HEK293T (cell line): ENCODE data around the gene UVSSA.
"Not testable (repeated sequence)": the region's sequence is repeated elsewhere in the genome, so short reads cannot be mapped to it uniquely, and the experiment has no call there.

Experiments used
- CTCF ChIA-PET: fragments of 350-600 bp; formaldehyde crosslinking; extraction: SDS; loops from one replicate; lab custom pipeline; 2021; ENCODE audit warnings: antibody characterized with exemption, inconsistent platforms; lab: Yijun Ruan, JAX
- POLR2A ChIA-PET: fragments of 350-600 bp; formaldehyde crosslinking; extraction: SDS; loops from one replicate; lab custom pipeline; 2020; ENCODE audit warnings: antibody characterized with exemption, inconsistent platforms; lab: Yijun Ruan, JAX
- DNase-seq: peaks from one replicate; pipeline ENCODE4 v3.0.0; 2012; ENCODE audit warnings: mixed read lengths; ENCODE audit errors: extremely low spot score
- ARNT ChIP-seq: fragments of 450-650 bp; IDR thresholded peaks from 2 replicates; pipeline ENCODE4 v1.6.1; 2017; ENCODE audit warnings: mild to moderate bottlenecking
- BHLHE40 ChIP-seq: fragments of 450-650 bp; IDR thresholded peaks from 2 replicates; pipeline ENCODE4 v1.6.1; 2016; ENCODE audit warnings: mild to moderate bottlenecking, moderate library complexity, borderline replicate concordance
- CTBP1 ChIP-seq: fragments of 450-650 bp; IDR thresholded peaks from 2 replicates; pipeline ENCODE4 v1.6.1; 2016; ENCODE audit warnings: borderline replicate concordance
- ELF4 ChIP-seq: fragments of 450-650 bp; IDR thresholded peaks from 2 replicates; pipeline ENCODE4 v1.6.1; 2017; ENCODE audit warnings: antibody characterized with exemption
- FOXA1 ChIP-seq: fragments of 450-650 bp; IDR thresholded peaks from 2 replicates; pipeline ENCODE4 v1.6.1; 2016; ENCODE audit warnings: mild to moderate bottlenecking
- FOXK2 ChIP-seq: fragments of 450-650 bp; IDR thresholded peaks from 2 replicates; pipeline ENCODE4 v1.6.1; 2016; ENCODE audit warnings: mild to moderate bottlenecking
- FOXM1 ChIP-seq: fragments of 450-650 bp; IDR thresholded peaks from 2 replicates; pipeline ENCODE4 v1.6.1; 2017; ENCODE audit warnings: mild to moderate bottlenecking, borderline replicate concordance
- HDGF ChIP-seq: fragments of 450-650 bp; IDR thresholded peaks from 2 replicates; pipeline ENCODE4 v1.6.1; 2017; ENCODE audit warnings: antibody characterized with exemption, borderline replicate concordance
- L3MBTL2 ChIP-seq: fragments of 450-650 bp; conservative IDR thresholded peaks from 2 replicates; pipeline ENCODE4 v1.6.1; 2016; ENCODE audit warnings: mild to moderate bottlenecking
- LEF1 ChIP-seq: fragments of 450-650 bp; IDR thresholded peaks from 2 replicates; pipeline ENCODE4 v1.6.1; 2017; ENCODE audit warnings: mild to moderate bottlenecking, borderline replicate concordance
- NFRKB ChIP-seq: fragments of 450-650 bp; IDR thresholded peaks from 2 replicates; pipeline ENCODE4 v1.6.1; 2016; ENCODE audit warnings: mild to moderate bottlenecking, moderate library complexity
- SP1 ChIP-seq: fragments of 450-650 bp; IDR thresholded peaks from 2 replicates; pipeline ENCODE4 v1.6.1; 2017
- SUZ12 ChIP-seq: fragments of 450-650 bp; IDR thresholded peaks from 2 replicates; pipeline ENCODE4 v1.6.1; 2016; ENCODE audit warnings: mild to moderate bottlenecking
- TARDBP ChIP-seq: fragments of 450-650 bp; IDR thresholded peaks from 2 replicates; pipeline ENCODE4 v1.6.1; 2016
- ZNF384 ChIP-seq: fragments of 450-650 bp; IDR thresholded peaks from 2 replicates; pipeline ENCODE4 v1.6.1; 2016
- TF ChIP-seq, protein P1 (sequence below): fragments of 450-650 bp; IDR thresholded peaks from 2 replicates; pipeline ENCODE4 v1.6.1; 2016

The UVSSA gene

DNA sequence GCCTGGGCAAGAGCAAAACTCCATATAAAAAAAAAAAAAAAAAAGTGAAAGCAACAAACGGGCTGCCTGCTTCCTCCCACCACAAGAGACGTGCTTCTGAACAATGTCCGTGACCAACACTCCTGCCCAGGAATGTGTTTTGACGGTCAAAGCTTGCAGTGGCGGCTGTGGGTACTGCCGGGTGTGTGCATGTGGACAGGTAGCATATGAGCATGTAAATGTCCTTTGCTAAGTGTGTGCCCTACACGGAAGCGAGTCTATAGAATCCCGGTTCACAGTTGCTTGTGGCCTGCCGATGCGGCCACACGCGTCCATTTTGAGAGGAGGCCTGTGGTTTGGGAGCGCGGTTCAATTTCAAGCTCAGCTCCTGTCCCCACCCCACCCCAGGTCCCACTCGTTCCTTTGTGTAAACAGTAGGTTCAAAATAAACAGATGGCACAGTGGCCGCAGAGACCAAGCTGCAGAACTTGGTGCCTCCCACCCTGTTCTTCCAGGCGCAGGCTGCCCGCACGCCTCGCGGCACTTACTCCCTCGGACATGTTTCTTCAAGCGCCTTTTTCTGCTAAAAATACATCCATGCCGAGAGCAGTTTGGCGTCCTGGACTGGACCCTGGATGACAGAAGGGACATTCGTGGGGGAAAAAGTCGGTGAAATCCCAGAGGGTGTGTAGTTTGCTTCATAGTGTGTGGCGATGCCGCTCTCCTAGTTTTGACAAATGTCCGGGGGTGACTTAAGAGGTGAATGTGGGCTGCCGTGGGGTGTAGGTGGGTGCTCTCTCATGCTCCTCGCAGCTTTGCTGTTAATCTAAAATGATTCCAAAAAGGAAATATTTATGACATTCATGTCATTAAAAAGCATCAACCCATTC lies 70.7 kb downstream of the UVSSA start:
- no peak for DNase-seq
- POLR2A ChIA-PET: no interaction called here
- CTCF ChIA-PET: no interaction called here
- no peak for TF ChIP-seq NFRKB
- TF ChIP-seq TARDBP: no peak
- TF ChIP-seq, protein P1, sequence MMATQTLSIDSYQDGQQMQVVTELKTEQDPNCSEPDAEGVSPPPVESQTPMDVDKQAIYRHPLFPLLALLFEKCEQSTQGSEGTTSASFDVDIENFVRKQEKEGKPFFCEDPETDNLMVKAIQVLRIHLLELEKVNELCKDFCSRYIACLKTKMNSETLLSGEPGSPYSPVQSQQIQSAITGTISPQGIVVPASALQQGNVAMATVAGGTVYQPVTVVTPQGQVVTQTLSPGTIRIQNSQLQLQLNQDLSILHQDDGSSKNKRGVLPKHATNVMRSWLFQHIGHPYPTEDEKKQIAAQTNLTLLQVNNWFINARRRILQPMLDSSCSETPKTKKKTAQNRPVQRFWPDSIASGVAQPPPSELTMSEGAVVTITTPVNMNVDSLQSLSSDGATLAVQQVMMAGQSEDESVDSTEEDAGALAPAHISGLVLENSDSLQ: no peak
- TF ChIP-seq FOXM1: no peak
- TF ChIP-seq ELF4: no peak
- no peak for TF ChIP-seq FOXK2
- TF ChIP-seq FOXA1: no peak
- no peak for TF ChIP-seq CTBP1
- no peak for TF ChIP-seq BHLHE40
- no peak for TF ChIP-seq ZNF384
- no peak for TF ChIP-seq ARNT

DNA sequence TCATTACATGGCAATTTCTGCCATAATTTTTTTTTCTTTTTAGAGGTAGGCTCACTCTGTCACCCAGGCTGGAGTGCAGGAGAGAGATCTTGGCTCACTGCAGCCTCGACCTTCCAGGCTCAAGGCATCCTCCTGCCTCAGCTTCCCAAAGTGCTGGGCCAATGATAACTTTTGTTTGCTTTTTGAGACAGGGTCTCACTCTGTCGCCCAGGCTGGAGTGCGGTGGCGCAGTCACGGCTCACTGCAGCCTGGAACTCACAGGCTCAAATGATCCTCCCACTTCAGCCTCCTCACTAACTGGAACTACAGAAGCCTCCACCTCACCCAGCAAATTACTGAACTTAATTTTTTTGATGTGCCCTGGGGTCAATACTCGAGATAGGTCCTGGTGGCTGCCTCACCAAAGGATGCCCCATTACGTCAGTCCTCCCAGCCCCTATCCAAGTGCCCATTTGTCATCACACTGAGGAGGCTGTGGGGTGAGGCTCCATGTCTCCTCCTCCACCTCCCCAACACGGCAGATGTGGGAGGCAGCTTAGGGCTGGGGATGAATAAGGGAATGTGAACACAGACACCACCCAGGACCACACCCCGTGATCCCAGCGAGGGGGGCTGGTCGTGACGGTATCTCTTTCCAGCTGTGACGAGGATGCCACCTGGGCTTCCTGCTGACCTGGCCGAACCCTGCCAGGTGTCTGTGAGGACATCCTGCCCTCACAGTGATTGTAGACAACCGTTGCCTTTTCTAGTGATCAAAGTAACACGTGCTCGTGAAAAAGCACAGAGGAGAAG lies 71.7 kb downstream of the UVSSA start:
- CTCF ChIA-PET: no interaction called here

DNA sequence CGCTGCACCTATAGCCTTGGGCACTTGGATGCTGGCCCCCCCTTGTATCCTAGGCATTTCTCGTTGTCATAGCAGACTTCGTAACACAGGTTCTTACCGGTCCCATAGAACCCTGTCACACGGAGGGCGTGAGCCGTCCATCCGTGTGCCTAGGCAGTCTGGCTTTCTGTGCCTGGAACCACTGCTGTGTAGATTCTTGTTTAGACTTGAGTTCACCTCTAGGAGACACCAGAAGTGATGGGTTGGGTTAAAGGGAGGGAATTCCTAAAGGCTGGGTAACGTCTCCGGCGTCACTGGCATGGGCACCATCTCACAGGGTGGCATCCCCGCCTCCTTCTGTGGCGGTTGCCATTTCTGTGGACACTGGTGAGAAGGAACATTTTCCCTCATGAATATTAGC lies 72.7 kb downstream of the UVSSA start:
- ChIA-PET CTCF (no interaction called here), POLR2A (no interaction called here)
- TF ChIP-seq BHLHE40 (no peak), ZNF384 (no peak), CTBP1 (no peak), NFRKB (no peak), FOXM1 (no peak), FOXA1 (no peak), FOXK2 (no peak), HDGF (no peak), SUZ12 (no peak), L3MBTL2 (no peak), ARNT (no peak), LEF1 (no peak), ELF4 (no peak), TARDBP (no peak), SP1 (no peak)
- TF ChIP-seq, protein P1: no peak
- no peak for DNase-seq

More for the DNA sequence above, 71.7 kb downstream of the UVSSA start:
- TF ChIP-seq FOXM1 (no peak), ARNT (no peak), FOXA1 (no peak), SUZ12 (no peak), TARDBP (no peak), FOXK2 (no peak), BHLHE40 (no peak), L3MBTL2 (no peak)
- TF ChIP-seq, protein P1: no peak
- POLR2A ChIA-PET: no interaction called here
- DNase-seq: no peak

DNA sequence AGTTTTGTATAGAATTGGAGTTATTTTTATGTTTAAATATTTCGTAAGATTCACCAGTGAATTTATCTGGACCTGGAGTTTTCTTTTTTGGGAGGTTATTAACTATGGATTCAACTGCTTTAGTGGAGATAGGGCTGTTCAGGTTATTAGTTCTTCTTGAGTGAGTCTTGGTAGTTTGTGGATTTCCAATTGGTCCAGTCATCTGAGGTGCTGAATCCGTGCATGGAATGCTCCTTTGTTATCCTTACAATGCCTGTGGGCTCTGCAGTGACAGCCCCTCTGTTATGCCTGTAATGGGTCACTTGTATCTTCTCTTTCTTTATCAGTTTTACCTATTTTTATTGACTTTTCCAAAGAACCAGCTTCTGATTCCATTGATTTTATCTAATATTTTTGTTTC lies 74.6 kb downstream of the UVSSA start:
- no peak for DNase-seq
- TF ChIP-seq, protein P1: no peak
- TF ChIP-seq SP1: no peak
- TF ChIP-seq ELF4: no peak
- TF ChIP-seq FOXK2: no peak
- CTCF ChIA-PET: no interaction called here
- POLR2A ChIA-PET: no interaction called here

DNA sequence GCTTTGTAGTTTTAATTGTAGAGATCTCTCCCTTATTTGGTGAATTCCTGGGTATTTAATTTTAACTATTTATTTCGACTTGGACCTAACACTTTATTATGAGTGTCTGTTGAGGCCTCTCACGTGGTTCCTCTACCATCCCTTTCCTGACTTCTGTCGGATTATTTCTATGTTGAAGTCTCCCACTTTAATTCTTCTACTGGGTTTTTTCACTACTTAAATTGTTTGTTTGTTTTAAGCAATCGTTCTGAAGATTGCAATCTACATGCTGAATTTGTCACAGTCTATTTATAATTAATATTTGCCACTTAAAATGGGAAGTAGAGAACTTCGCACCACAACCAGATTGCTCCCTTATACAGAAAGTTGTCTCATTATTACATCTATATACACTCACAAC lies 80.0 kb downstream of the UVSSA start:
- no peak for DNase-seq
- CTCF ChIA-PET: no interaction called here
- POLR2A ChIA-PET: no interaction called here
- no peak for TF ChIP-seq FOXA1

DNA sequence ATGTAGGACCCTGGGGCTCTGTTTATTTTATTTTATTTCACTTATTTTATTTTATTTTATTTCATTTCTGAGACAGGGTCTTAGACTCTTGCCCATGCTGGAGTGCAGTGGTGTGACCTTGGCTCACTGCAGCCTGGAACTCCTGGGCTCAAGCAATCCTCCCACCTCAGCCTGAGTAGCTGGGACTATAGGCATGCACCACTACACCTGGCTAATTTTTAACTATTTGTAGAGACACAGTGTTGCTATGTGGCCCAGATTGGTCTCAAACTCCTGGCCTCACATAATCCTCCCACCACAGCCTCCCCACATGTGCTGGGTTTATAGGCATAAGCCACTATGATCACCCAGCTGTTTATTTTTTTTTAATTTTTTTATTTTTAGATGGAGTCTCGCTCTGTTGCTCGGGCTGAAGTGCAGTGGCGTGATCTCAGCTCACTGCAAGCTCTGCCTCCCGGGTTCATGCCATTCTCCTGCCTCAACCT lies 96.7 kb downstream of the UVSSA start:
- POLR2A ChIA-PET, CTCF ChIA-PET, DNase-seq: not testable (repeated sequence)
